ENCODE measurements around the gene CLEC2B.

The CLEC2B gene

DNA sequence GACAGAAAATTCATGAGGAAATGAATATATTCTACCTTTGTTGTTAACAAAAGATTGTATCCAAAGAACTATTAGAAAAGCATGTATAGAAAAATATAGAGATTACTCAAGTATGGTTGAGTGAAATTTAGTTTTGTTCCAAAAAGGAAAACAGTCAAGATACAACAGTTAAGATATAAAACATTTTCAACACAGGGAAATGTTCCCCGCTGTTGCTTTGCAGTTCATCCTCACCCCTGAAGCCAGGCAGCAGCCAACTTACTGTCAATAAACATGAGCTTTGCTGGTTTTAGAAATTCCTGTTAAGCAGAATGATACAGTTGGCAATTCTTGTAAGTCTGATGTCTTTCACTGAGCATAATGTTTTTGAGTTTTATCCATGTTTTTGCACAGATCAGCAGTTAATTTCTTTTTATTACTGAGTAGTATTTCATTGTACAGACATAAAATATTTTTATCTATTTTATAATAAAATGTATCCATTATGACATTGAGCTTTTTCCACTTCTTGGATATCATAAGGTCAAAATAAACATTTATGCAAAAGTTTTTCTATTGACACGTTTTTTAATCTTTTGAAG is 1.2 kb upstream of the CLEC2B start:
- no peaks in the 10 kb centered on the region for H3K9me3 ChIP-seq (ENCODE audit: control insufficient read depth, low read length)
- H3K4me3 ChIP-seq (ENCODE audit: insufficient read depth, low read depth, low read length) = no peak overlapping the region
- no peaks in the 10 kb centered on the region for H3K27me3 ChIP-seq (ENCODE audit: control insufficient read depth, insufficient read depth, low read length, poor library complexity, severe bottlenecking)
- no peaks in the 10 kb centered on the region for H3K36me3 ChIP-seq (ENCODE audit: control insufficient read depth, insufficient read depth, low read length)
- H3K27ac ChIP-seq (ENCODE audit: insufficient read depth, low read depth, low read length, poor library complexity, severe bottlenecking) = no peak overlapping the region
- no peaks in the 10 kb centered on the region for H3K4me1 ChIP-seq (ENCODE audit: control insufficient read depth, insufficient read depth, low read length)
- WGBS, 2 experiments = 71 to 90% methylated on average over 1 to 2 of the region's 2 CpGs

DNA sequence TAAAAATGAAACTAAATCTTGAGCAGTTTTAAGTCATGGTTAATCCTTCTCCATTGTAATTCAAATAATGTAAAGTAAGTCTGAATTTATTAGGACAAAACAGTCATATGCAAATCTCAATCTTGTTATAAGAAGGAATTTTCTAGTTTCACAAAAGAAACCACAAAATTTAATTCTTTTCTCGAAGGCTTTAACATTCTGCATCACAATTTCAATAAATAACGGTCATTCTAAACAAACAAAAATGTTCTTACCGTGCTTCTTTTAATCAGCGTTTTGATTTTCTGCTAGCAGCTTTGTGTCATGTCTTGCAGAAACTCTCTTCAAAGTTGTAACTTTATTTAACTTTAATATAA is 225 bp downstream of the CLEC2B start:
- no peak overlapping the region for H3K27ac ChIP-seq (ENCODE audit: insufficient read depth, low read depth, low read length, poor library complexity, severe bottlenecking)

DNA sequence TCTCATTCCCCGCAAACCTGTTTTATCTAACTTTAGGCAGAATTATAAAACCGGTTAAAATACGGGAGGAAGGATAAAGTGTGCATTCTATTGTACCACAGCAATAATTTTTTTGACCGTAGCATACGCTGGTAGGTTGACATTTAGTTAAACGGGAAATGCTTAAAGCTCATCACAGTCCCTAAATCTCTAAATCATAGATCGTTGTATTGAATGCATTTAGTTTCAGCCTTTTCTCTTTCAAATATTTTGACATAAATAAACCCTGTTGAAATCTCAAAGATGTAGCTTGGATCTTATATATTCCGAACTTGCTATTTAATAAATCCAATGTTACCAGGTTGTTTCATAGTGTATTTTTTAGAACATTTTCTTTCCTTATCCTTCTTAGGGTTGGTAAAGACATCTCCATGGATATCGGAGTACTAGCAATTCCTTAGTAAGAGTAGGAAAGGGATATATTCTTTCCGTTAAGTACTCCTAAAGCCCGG is 798 bp downstream of the CLEC2B start:
- Histone ChIP-seq H3K36me3 (ENCODE audit: control insufficient read depth, insufficient read depth, low read length) (no peaks in the 10 kb centered on the region), H3K4me1 (ENCODE audit: control insufficient read depth, insufficient read depth, low read length) (no peaks in the 10 kb centered on the region), H3K4me3 (ENCODE audit: insufficient read depth, low read depth, low read length) (no peak overlapping the region), H3K9me3 (ENCODE audit: control insufficient read depth, low read length) (no peaks in the 10 kb centered on the region), H3K27me3 (ENCODE audit: control insufficient read depth, insufficient read depth, low read length, poor library complexity, severe bottlenecking) (no peaks in the 10 kb centered on the region), H3K27ac (ENCODE audit: insufficient read depth, low read depth, low read length, poor library complexity, severe bottlenecking) (no peak overlapping the region)
- 96 to 100% methylated on average over 5 to 7 of the region's 11 CpGs for WGBS, 2 experiments

More for the DNA sequence above, 225 bp downstream of the CLEC2B start:
- Histone ChIP-seq H3K36me3 (ENCODE audit: control insufficient read depth, insufficient read depth, low read length) (no peaks in the 10 kb centered on the region), H3K9me3 (ENCODE audit: control insufficient read depth, low read length) (no peaks in the 10 kb centered on the region), H3K4me3 (ENCODE audit: insufficient read depth, low read depth, low read length) (no peak overlapping the region), H3K4me1 (ENCODE audit: control insufficient read depth, insufficient read depth, low read length) (no peaks in the 10 kb centered on the region), H3K27me3 (ENCODE audit: control insufficient read depth, insufficient read depth, low read length, poor library complexity, severe bottlenecking) (no peaks in the 10 kb centered on the region)
- 84% methylated on average over 4 of the region's 4 CpGs for WGBS, 2 experiments

DNA sequence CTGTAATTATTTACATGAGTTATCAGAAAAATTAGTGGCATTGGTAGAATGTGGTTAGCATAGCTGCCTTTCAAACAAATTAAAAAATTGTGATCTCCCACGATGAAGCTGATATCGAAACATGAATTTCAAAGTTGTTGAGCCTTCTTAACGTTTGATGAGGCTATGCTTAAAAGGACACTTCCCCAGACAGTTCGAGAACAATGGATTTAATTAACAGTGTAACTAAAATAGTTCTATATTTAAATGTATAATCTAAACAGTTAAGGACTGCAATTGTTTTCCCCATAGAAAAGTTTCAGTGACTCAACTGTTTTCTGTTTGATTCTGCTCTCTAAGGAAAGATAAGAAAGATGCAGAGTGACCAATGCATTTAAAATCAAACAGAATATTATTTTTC is 1.6 kb downstream of the CLEC2B start:
- H3K9me3 ChIP-seq (ENCODE audit: control insufficient read depth, low read length) = no peaks in the 10 kb centered on the region
- no peaks in the 10 kb centered on the region for H3K4me1 ChIP-seq (ENCODE audit: control insufficient read depth, insufficient read depth, low read length)
- H3K27ac ChIP-seq (ENCODE audit: insufficient read depth, low read depth, low read length, poor library complexity, severe bottlenecking) = no peak overlapping the region
- no peak overlapping the region for H3K4me3 ChIP-seq (ENCODE audit: insufficient read depth, low read depth, low read length)
- 87 to 97% methylated on average over 3 of the region's 4 CpGs for WGBS, 2 experiments
- no peaks in the 10 kb centered on the region for H3K27me3 ChIP-seq (ENCODE audit: control insufficient read depth, insufficient read depth, low read length, poor library complexity, severe bottlenecking)
- H3K36me3 ChIP-seq (ENCODE audit: control insufficient read depth, insufficient read depth, low read length) = no peaks in the 10 kb centered on the region

DNA sequence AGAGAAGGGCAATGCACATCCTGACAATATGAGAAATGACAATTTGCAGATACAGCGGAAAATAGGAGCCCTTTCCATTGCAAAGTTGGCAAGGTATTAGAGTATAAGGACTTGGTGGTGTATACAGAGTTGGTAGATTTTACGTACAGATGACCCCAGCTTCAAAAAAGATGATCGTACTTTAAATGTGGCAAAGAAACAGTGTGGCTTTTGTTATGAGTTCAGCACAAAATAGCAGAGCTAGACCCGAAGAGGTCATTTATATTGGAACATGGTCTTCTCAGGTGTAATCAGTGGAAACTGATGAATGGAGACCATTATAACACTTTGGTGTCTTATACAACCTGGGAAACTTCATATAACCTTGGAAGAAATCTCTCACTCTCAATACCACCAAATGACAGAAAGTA is 2.3 kb downstream of the CLEC2B start:
- Histone ChIP-seq H3K27ac (ENCODE audit: insufficient read depth, low read depth, low read length, poor library complexity, severe bottlenecking) (no peak overlapping the region), H3K4me1 (ENCODE audit: control insufficient read depth, insufficient read depth, low read length) (no peaks in the 10 kb centered on the region), H3K9me3 (ENCODE audit: control insufficient read depth, low read length) (no peaks in the 10 kb centered on the region), H3K27me3 (ENCODE audit: control insufficient read depth, insufficient read depth, low read length, poor library complexity, severe bottlenecking) (no peaks in the 10 kb centered on the region), H3K4me3 (ENCODE audit: insufficient read depth, low read depth, low read length) (no peak overlapping the region), H3K36me3 (ENCODE audit: control insufficient read depth, insufficient read depth, low read length) (no peaks in the 10 kb centered on the region)
- 92 to 96% methylated on average over 4 of the region's 4 CpGs for WGBS, 2 experiments

DNA sequence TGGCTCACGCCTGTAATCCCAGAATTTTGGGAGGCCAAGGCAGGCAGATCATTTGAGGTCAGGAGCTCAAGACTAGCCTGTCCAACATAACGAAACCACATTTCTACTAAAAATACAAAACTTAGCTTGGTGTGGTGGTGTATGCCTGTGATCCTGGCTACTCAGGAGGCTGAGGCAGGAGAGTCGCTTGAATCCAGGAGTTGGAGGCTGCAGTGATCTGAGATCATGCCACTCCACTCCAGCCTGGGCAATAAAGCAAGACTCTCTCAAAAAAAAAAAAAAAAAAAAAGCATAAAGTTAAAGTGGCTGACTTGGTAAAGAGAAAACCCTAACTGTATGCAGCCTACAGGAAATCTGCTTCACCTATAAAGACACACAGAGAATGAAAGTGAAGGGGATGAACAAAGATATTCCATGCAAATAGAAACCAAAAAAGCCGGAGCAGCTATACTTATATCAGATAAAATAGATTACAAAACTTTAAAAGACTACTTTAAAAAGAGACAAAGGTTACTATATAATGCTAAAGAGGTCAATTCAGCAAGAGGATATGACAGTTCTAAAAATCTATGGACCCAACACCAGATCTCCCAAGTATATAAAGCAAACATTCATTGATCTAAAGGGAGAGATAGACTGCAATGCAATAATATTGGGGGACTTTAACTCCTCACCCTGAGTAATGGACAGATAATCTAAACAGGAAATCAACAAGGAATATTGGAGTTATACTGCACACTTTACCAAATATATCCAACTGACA is 4.1 kb downstream of the CLEC2B start:
- 77 to 86% methylated on average over 3 of the region's 4 CpGs for WGBS, 2 experiments
- no peak overlapping the region for H3K27ac ChIP-seq (ENCODE audit: insufficient read depth, low read depth, low read length, poor library complexity, severe bottlenecking)
- no peaks in the 10 kb centered on the region for H3K27me3 ChIP-seq (ENCODE audit: control insufficient read depth, insufficient read depth, low read length, poor library complexity, severe bottlenecking)
- H3K36me3 ChIP-seq (ENCODE audit: control insufficient read depth, insufficient read depth, low read length) = no peaks in the 10 kb centered on the region
- H3K9me3 ChIP-seq (ENCODE audit: control insufficient read depth, low read length) = no peaks in the 10 kb centered on the region
- no peak overlapping the region for H3K4me3 ChIP-seq (ENCODE audit: insufficient read depth, low read depth, low read length)
- no peaks in the 10 kb centered on the region for H3K4me1 ChIP-seq (ENCODE audit: control insufficient read depth, insufficient read depth, low read length)

DNA sequence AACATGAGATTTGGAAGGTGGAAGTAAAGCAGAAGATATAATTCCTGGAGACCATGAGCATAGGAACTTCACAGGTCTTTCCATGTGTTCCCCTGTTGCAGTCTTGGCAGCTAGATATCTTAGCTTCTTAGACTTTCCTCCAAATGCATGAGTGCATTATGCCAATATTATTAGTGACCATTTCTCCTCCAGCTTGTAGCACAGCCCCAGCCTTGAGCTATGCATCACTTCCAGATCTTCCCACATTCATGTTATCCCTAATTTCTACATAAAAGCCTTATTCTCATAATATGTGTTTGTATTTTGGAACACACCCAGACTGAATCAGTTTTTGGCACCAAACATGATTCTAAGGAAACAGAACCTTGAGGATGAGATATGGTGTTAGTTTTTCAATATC is 11.0 kb downstream of the CLEC2B start:
- Histone ChIP-seq H3K4me3 (ENCODE audit: insufficient read depth, low read depth, low read length) (no peak overlapping the region), H3K27me3 (ENCODE audit: control insufficient read depth, insufficient read depth, low read length, poor library complexity, severe bottlenecking) (no peaks in the 10 kb centered on the region), H3K4me1 (ENCODE audit: control insufficient read depth, insufficient read depth, low read length) (no peaks in the 10 kb centered on the region), H3K36me3 (ENCODE audit: control insufficient read depth, insufficient read depth, low read length) (no peaks in the 10 kb centered on the region), H3K27ac (ENCODE audit: insufficient read depth, low read depth, low read length, poor library complexity, severe bottlenecking) (no peak overlapping the region), H3K9me3 (ENCODE audit: control insufficient read depth, low read length) (no peaks in the 10 kb centered on the region)

DNA sequence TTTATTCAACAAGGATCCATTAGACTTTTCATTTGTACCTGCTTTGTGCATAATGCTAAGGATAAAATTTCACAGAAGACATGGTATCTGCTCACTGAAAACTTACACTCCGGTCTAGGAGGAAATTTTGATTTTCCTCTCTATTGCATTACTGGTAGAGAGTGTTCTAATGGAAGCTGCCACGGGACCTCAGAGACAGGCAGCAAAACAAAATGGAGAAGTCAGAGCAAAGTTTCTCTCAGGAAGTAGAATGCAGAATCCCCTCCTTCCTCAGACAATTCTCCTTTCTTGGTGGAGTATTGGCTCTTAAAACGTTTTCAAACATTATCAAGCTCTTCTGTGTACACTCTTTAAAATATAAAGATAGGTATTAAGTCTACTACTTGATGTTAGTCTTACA is 12.3 kb downstream of the CLEC2B start:
- no peak overlapping the region for H3K27ac ChIP-seq (ENCODE audit: insufficient read depth, low read depth, low read length, poor library complexity, severe bottlenecking)
- no peaks in the 10 kb centered on the region for H3K27me3 ChIP-seq (ENCODE audit: control insufficient read depth, insufficient read depth, low read length, poor library complexity, severe bottlenecking)
- WGBS, 2 experiments = 93 to 96% methylated on average over 2 of the region's 3 CpGs
- no peak overlapping the region for H3K4me3 ChIP-seq (ENCODE audit: insufficient read depth, low read depth, low read length)
- no peaks in the 10 kb centered on the region for H3K36me3 ChIP-seq (ENCODE audit: control insufficient read depth, insufficient read depth, low read length)
- H3K4me1 ChIP-seq (ENCODE audit: control insufficient read depth, insufficient read depth, low read length) = no peaks in the 10 kb centered on the region
- H3K9me3 ChIP-seq (ENCODE audit: control insufficient read depth, low read length) = no peaks in the 10 kb centered on the region

DNA sequence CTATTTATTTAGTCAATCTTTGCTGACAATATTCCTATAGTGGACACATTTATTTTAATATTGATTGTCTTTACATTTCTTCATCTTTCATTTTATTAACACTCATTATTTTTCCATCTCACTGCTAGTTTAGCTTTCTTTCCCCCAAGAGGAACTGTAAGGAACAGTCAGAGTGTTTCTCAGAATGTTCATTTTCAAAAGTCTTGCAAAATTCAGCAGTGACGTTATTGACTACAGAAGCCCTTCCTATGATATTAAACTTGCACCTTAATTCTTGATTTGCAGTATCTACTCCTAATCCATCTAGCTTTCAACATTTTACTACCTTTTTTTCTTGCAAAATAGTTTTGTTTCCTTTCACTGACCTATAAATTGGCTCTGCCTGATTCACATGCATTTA is 13.0 kb downstream of the CLEC2B start:
- Histone ChIP-seq H3K9me3 (ENCODE audit: control insufficient read depth, low read length) (no peaks in the 10 kb centered on the region), H3K4me3 (ENCODE audit: insufficient read depth, low read depth, low read length) (no peak overlapping the region), H3K27me3 (ENCODE audit: control insufficient read depth, insufficient read depth, low read length, poor library complexity, severe bottlenecking) (no peaks in the 10 kb centered on the region), H3K27ac (ENCODE audit: insufficient read depth, low read depth, low read length, poor library complexity, severe bottlenecking) (no peak overlapping the region), H3K4me1 (ENCODE audit: control insufficient read depth, insufficient read depth, low read length) (no peaks in the 10 kb centered on the region), H3K36me3 (ENCODE audit: control insufficient read depth, insufficient read depth, low read length) (no peaks in the 10 kb centered on the region)
- 93 to 98% methylated on average over 1 of the region's 1 CpG for WGBS, 2 experiments

DNA sequence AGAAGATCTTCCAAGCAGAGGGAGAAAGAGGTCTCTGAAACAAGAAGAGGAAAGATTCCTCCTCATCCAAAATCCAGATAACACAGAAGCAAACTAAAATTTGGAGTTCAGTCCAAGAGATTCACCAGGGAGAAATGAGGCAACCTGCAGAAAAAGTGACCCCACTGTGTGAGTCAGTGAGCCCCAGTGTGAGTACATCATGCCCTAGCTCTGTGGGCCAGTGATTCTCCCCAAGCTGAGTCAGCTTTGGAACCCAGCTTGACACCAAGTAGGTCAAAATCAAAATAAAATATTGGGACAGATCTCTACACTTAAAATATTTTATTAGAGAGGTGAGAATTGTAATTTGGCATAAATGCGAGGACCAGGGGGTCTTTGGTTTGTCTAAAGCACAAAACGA is 17.2 kb downstream of the CLEC2B start:
- H3K4me1 ChIP-seq (ENCODE audit: control insufficient read depth, insufficient read depth, low read length) = no peaks in the 10 kb centered on the region
- H3K9me3 ChIP-seq (ENCODE audit: control insufficient read depth, low read length) = no peaks in the 10 kb centered on the region
- 87 to 93% methylated on average over 2 of the region's 2 CpGs for WGBS, 2 experiments
- H3K27me3 ChIP-seq (ENCODE audit: control insufficient read depth, insufficient read depth, low read length, poor library complexity, severe bottlenecking) = no peaks in the 10 kb centered on the region
- no peaks in the 10 kb centered on the region for H3K36me3 ChIP-seq (ENCODE audit: control insufficient read depth, insufficient read depth, low read length)
- no peak overlapping the region for H3K4me3 ChIP-seq (ENCODE audit: insufficient read depth, low read depth, low read length)
- H3K27ac ChIP-seq (ENCODE audit: insufficient read depth, low read depth, low read length, poor library complexity, severe bottlenecking) = no peak overlapping the region
